ENCODE data around the gene SERAC1. TPM values are rescaled to one million over a fixed set of nuclear protein-coding genes. Genes with fewer than 3 reads are reported as not detected.

The SERAC1 gene
- total RNA-seq, 1 experiment from 2014 or later = 7.6 TPM

GRCh38 chr6:158124288-158124687 is 43.8 kb downstream of the SERAC1 start:
- H4K5ac ChIP-seq (ENCODE audit: insufficient read length, low read depth, low read length) = no peak overlapping the region
- no peak overlapping the region for H3K4me3 Mint-ChIP-seq
- no peak overlapping the region for H3K4me2 ChIP-seq (ENCODE audit: insufficient read depth, insufficient read length, low read length)
- no peak for DNase-seq
- H2BK120ac ChIP-seq (ENCODE audit: low read depth, low read length, poor library complexity, severe bottlenecking) = no peak overlapping the region
- 0 out of 4 replicates have a peak, but pooled peaks cover 0 to 2% of the 10 kb centered on the region in 2 experiments for H3K4me1 Mint-ChIP-seq
- no peaks in the 10 kb centered on the region for H3K4me1 ChIP-seq (ENCODE audit: insufficient read depth, low read length)
- H4K20me1 ChIP-seq (ENCODE audit: control insufficient read depth, insufficient read depth, insufficient read length) = no peaks in the 10 kb centered on the region
- no peaks in the 10 kb centered on the region for H3K79me1 ChIP-seq (ENCODE audit: insufficient read depth, low read depth, low read length, poor library complexity, severe bottlenecking)
- no peak overlapping the region for H3K4ac ChIP-seq (ENCODE audit: low read depth, low read length)
- H3K27ac ChIP-seq (ENCODE audit: insufficient read length, low read depth, low read length) = no peak overlapping the region
- no peak overlapping the region for H3K27ac Mint-ChIP-seq
- H3K23ac ChIP-seq (ENCODE audit: insufficient read length, low read depth, low read length) = no peak overlapping the region
- H3K9me3 Mint-ChIP-seq = no peaks in the 10 kb centered on the region
- H3T11ph ChIP-seq (ENCODE audit: low read length) = no peak overlapping the region
- H2AFZ ChIP-seq (ENCODE audit: low read length) = no peak overlapping the region
- no peaks in the 10 kb centered on the region for H3K79me2 ChIP-seq (ENCODE audit: insufficient read depth, low read length)
- no peak overlapping the region for H2BK15ac ChIP-seq (ENCODE audit: low read depth, low read length)
- no peak overlapping the region for H3K14ac ChIP-seq (ENCODE audit: insufficient read depth, low read length)
- peaks cover 2 to 12% (median 5%) of the 10 kb centered on the region in 3 experiments; a peak in 5 of 7 replicates for H3K36me3 Mint-ChIP-seq (ENCODE audit: insufficient read depth in 1 of 3, low read depth in 3 of 3)
- H2BK5ac ChIP-seq (ENCODE audit: insufficient read length, low read length) = no peak overlapping the region
- TF ChIP-seq CTCF (conservative IDR thresholded peaks at IDR 0.05) = no peak
- H2BK20ac ChIP-seq (ENCODE audit: low read depth, low read length, poor library complexity, severe bottlenecking) = no peak overlapping the region
- no peak overlapping the region for H4K8ac ChIP-seq (replicated peaks; ENCODE audit: insufficient read length, low read depth, low read length)
- no peaks in the 10 kb centered on the region for H3K27me3 ChIP-seq (ENCODE audit: insufficient read depth, low read length)
- H3K18ac ChIP-seq (ENCODE audit: insufficient read length, low read depth, low read length) = no peak overlapping the region
- H2AK5ac ChIP-seq (ENCODE audit: insufficient read length, low read length) = no peak overlapping the region
- H3K9ac ChIP-seq (ENCODE audit: extremely low read depth, insufficient read length, low read length) = no peak overlapping the region
- no peak overlapping the region for H3K56ac ChIP-seq (ENCODE audit: insufficient read length, low read depth, low read length)
- no peaks in the 10 kb centered on the region for H3K9me3 ChIP-seq (ENCODE audit: control insufficient read depth, low read depth, low read length)
- no peak overlapping the region for H2BK12ac ChIP-seq (ENCODE audit: insufficient read length, low read depth, low read length)
- H4K91ac ChIP-seq (ENCODE audit: insufficient read length, low read depth, low read length) = no peak overlapping the region
- H3K27me3 Mint-ChIP-seq (ENCODE audit: low read depth) = no peaks in the 10 kb centered on the region
- no peaks in the 10 kb centered on the region for H3K23me2 ChIP-seq (ENCODE audit: insufficient read length, low read depth, low read length, poor library complexity, severe bottlenecking)
- no CpG with 5 or more reads among the region's 1 CpG for WGBS (ENCODE audit: extremely low coverage, insufficient read length, low lambda C conversion rate)

Data from H9 (cell line).